GM12891 (cell line): ENCODE data around the gene TTK.
A peak's percentile ranks its signal among the peaks of the same experiment; 100 is the strongest.

Experiments used
- DNase-seq: peaks from one replicate; pipeline ENCODE4 v3.0.0; 2011; ENCODE audit warnings: low spot score; ENCODE audit not compliant: insufficient read length
- FAIRE-seq: peaks from 2 replicates; lab custom pipeline; 2011; peaks lifted over from hg19 to GRCh38; lab: Jason Lieb, UNC
- PAX5 ChIP-seq: IDR thresholded peaks from 2 replicates; pipeline ENCODE4 v1.6.1; 2011; ENCODE audit warnings: low read length, moderate library complexity, mild to moderate bottlenecking; ENCODE audit not compliant: insufficient read depth, severe bottlenecking
- POLR2A ChIP-seq: IDR thresholded peaks from 2 replicates; pipeline ENCODE4 v1.6.1; 2011; ENCODE audit warnings: low read depth, low read length, control low read depth
- POLR2AphosphoS5 ChIP-seq: IDR thresholded peaks from 2 replicates; pipeline ENCODE4 v1.6.1; 2011; ENCODE audit warnings: low read depth, low read length, control low read depth
- POU2F2 ChIP-seq: IDR thresholded peaks from 2 replicates; pipeline ENCODE4 v1.6.1; 2011; ENCODE audit warnings: low read depth, mild to moderate bottlenecking, control low read depth, low read length, moderate library complexity
- SPI1 ChIP-seq: IDR thresholded peaks from 2 replicates; pipeline ENCODE4 v1.6.1; 2011; ENCODE audit warnings: low read depth, low read length, control low read depth
- TAF1 ChIP-seq: IDR thresholded peaks from 2 replicates; pipeline ENCODE4 v1.6.1; 2011; ENCODE audit warnings: low read depth, low read length, control low read depth

The TTK gene

DNA sequence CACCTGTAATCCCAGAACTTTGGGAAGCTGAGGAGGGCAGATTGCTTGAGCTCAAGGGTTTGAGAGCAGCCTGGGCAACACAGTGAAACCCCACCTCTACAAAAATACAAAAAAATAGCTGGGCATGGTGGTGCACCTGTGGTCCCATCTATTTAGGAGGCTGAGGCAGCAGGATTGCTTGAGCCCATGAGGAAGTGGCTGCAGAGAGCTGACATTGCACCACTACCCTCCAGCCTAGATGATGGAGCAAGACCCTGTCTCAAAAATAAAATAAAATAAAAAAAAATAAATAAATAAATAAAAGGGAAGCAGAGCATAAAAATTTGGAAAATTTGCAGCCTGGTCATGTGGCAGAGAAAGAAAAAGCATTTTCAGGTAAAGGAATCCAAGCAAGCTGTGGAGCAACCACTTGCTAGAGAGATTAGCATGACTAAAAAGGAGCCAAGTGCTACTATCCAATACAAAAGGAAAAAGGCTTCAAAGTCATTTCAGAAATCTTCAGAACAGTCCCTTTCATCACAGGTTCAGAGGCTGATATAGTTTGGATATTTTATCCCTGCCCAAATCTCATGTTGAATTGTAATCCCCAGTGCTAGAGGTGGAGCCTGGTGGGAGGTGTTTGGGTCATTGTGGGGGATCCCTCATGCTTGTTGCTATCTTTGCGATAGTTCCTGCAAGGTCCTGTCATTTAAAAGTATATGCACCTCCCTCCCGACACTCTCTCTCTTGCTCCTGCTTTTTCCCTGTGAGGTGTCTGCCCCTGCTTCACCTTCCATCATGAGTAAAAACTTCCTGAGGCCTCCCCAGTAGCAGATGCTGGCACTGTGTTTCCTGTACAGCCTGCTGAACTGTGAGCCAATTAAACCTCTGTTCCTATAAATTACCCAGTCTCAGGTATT is 11.2 kb upstream of the TTK start:
- DNase-seq (no peak), FAIRE-seq (no peak)
- TF ChIP-seq TAF1, result no peak
- no peak for TF ChIP-seq SPI1
- TF ChIP-seq POLR2AphosphoS5, result no peak
- no peak for TF ChIP-seq POLR2A
- TF ChIP-seq PAX5, result no peak
- no peak for TF ChIP-seq POU2F2

DNA sequence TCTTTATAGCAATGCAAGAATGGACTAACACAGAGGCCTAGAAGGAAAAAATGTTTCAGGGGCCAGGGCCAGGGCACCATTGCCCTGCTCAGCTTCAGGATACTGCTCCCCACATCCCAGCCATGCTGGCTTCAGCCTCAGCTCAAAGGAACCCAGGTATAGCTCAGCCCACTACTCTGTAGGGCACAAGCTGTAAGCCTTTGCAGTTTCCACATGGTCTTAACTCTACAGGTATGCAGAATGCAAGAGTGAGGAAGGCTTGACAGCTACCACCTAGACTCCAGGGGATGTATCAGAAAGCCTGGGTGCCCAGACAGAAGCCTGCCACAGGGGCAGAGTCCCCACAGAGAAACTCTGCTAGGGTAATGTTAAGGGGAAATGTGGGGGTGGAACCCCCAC is 10.5 kb upstream of the TTK start:
- TF ChIP-seq POU2F2, result no peak
- DNase-seq, result no peak
- no peak for FAIRE-seq

DNA sequence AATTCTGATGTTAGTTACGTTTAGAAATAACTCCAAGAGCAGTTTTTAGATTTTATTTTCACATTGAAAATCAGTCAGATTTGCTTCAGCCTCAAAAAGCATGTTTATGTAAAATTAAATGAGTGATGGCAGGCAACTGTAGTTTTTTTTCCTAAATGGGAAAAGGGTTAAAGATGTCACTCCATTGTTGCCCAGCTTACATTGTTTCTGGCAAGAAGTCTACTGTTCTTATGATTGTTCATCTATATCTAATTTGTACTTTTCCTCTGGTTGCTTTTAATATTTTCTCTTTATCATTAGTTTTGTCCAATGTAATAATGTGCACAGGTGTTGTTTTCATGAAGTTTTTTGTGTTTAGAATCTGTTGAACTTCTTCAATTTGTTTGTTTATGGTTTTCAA is 6.7 kb upstream of the TTK start:
- TF ChIP-seq SPI1, result no peak
- no peak for TF ChIP-seq PAX5
- TF ChIP-seq TAF1, result no peak
- no peak for TF ChIP-seq POU2F2
- TF ChIP-seq POLR2A, result no peak
- TF ChIP-seq POLR2AphosphoS5, result no peak
- no peak for DNase-seq
- FAIRE-seq, result no peak

- FAIRE-seq (no peak), DNase-seq (no peak)
Measured at GRCh38 chr6:80001337-80001736, 3.1 kb upstream of the TTK start.

DNA sequence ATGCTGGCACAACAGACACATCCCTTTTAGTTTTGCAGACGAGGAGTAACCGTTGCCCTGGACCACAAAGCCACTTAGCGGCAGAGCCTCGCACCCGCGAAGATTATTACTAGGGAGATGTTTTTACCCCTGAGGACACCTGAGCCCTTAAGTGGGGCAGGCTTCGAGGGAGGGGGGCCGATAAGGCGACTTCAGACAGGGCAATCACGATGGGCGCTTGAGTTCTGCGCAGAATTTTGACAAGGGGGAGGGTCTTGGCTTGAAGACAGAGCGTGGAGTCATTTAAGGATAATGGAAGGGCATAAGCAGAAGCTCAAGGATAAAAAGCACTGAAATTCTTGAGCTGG is 650 bp upstream of the TTK start:
- TF ChIP-seq PAX5 (no peak), SPI1 (no peak), POLR2AphosphoS5 (no peak), POU2F2 (no peak), POLR2A (no peak), TAF1 (no peak)
- DNase-seq (no peak), FAIRE-seq (no peak)

More at GRCh38 chr6:80001337-80001736, 3.1 kb upstream of the TTK start:
- TF ChIP-seq POLR2A, result no peak
- TF ChIP-seq POU2F2, result no peak
- no peak for TF ChIP-seq POLR2AphosphoS5
- TF ChIP-seq PAX5, result no peak
- TF ChIP-seq SPI1, result no peak
- no peak for TF ChIP-seq TAF1

DNA sequence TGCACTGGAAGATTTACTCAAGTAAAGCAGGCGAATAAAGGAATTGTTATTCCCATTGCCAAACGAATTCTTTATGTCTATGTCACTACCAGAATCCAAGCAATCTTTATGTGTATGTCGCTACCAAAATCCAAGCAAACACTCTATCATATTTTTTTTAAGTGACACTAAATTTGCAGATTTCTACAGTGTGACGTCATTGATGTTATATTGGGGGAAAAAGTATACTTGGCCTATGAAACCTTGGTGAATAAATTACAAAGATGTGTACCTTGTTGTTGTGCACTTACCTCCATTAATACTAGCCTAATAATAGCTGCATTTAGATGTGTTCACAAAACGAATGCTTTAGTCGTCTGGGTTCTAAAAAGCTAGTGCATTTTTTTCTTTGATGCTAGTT is 957 bp downstream of the TTK start:
- TF ChIP-seq POLR2A (no peak), PAX5 (no peak), POU2F2 (no peak), SPI1 (no peak), TAF1 (no peak), POLR2AphosphoS5 (no peak)
- DNase-seq (no peak), FAIRE-seq (no peak)

- TF ChIP-seq PAX5, result no peak
- TF ChIP-seq POLR2A, result no peak
- TF ChIP-seq POLR2AphosphoS5, result no peak
- no peak for TF ChIP-seq POU2F2
- TF ChIP-seq SPI1, result no peak
- TF ChIP-seq TAF1, result no peak
- FAIRE-seq (no peak), DNase-seq (no peak)
Measured at GRCh38 chr6:80006541-80006940, 2.1 kb downstream of the TTK start.

DNA sequence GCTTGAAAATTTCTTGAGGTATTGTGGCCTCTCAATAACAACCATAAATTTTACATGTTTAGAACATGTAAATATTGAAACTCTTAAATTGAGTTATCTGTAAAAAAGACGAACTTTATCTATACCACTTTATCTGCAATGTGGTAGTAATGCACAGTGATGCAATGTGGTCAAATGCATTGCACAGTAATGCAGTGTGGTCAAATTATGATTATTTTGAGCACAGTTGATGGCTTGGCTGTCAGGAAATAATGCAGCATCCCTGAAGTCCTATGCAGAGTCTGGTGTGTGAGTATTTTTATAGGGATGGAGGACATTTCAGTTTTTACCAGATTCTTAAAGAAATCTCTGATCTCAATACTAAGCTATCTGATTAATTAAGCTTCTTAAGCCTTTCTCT is 5.1 kb downstream of the TTK start:
- DNase-seq, result no peak
- TF ChIP-seq POU2F2 (no peak), TAF1 (no peak), POLR2A (no peak), SPI1 (no peak), POLR2AphosphoS5 (no peak), PAX5 (no peak)
- no peak for FAIRE-seq

- TF ChIP-seq POLR2AphosphoS5 (no peak), SPI1 (no peak), PAX5 (no peak), TAF1 (no peak)
- FAIRE-seq, result peak; percentile 20
- no peak for DNase-seq
Measured at GRCh38 chr6:80010288-80010687, 5.8 kb downstream of the TTK start.

- TF ChIP-seq TAF1 (no peak), POU2F2 (no peak), POLR2A (no peak), PAX5 (no peak), SPI1 (no peak), POLR2AphosphoS5 (no peak)
- FAIRE-seq, result no peak
- DNase-seq, result no peak
Measured at GRCh38 chr6:80015839-80016435, 11.5 kb downstream of the TTK start.
